ENCODE data around the gene RAB1B. TPM values are rescaled to one million over a fixed set of nuclear protein-coding genes. Genes with fewer than 3 reads are reported as not detected.

RAB1B gene
- total and polyA plus RNA-seq, 4 donors: 40.4 to 83.0 (median 51.3) TPM

DNA sequence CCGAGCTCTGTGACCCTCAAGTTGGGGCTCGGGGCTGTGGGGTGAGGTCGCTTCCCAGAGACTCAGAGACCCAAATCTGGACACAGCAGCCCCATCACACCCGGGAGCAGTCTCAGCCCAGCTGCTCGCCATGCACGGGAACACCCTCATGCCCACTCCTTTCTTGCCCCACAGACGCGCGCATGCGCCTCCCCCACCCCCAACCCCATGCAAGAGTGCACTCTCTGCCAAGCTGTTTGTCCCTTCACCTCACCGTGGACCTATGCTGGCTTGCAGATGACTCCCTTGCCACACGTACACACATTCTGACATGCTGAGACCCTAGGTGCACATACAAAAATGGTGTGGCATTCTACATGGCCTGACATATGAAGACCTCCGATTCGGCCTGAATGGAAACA is 48.9 kb downstream of the RAB1B start:
- Histone ChIP-seq H3K9me3 (ENCODE audit: control insufficient read depth in 4 of 4, low read length in 3 of 4) (no peaks in the 10 kb centered on the region), H3K4me1 (ENCODE audit: control insufficient read depth in 4 of 4, insufficient read depth in 4 of 4, low read length in 3 of 4) (peaks cover 7 to 16% (median 10%) of the 10 kb centered on the region in 4 donors), H3K4me3 (ENCODE audit: low read depth in 1 of 3, low read length in 3 of 3) (no peak overlapping the region), H3K27ac (ENCODE audit: low read depth in 1 of 2, low read length in 2 of 2) (peak overlapping the region; percentile 3 to 73), H3K27me3 (ENCODE audit: control insufficient read depth in 4 of 4, insufficient read depth in 4 of 4, low read length in 3 of 4) (no peaks in the 10 kb centered on the region), H3K9ac (ENCODE audit: low read depth in 1 of 2, low read length in 2 of 2) (no peak overlapping the region), H3K36me3 (ENCODE audit: control insufficient read depth in 4 of 4, insufficient read depth in 3 of 4, low read depth in 1 of 4, low read length in 3 of 4) (no peaks in the 10 kb centered on the region)
- no peak for DNase-seq (ENCODE audit: low spot score)
- no peak for TF ChIP-seq HNF4G (IDR thresholded peaks at IDR 0.05)
- no peak for TF ChIP-seq RXRA (IDR thresholded peaks at IDR 0.05)
- TF ChIP-seq RAD21 (IDR thresholded peaks at IDR 0.05): no peak
- TF ChIP-seq, protein P1, sequence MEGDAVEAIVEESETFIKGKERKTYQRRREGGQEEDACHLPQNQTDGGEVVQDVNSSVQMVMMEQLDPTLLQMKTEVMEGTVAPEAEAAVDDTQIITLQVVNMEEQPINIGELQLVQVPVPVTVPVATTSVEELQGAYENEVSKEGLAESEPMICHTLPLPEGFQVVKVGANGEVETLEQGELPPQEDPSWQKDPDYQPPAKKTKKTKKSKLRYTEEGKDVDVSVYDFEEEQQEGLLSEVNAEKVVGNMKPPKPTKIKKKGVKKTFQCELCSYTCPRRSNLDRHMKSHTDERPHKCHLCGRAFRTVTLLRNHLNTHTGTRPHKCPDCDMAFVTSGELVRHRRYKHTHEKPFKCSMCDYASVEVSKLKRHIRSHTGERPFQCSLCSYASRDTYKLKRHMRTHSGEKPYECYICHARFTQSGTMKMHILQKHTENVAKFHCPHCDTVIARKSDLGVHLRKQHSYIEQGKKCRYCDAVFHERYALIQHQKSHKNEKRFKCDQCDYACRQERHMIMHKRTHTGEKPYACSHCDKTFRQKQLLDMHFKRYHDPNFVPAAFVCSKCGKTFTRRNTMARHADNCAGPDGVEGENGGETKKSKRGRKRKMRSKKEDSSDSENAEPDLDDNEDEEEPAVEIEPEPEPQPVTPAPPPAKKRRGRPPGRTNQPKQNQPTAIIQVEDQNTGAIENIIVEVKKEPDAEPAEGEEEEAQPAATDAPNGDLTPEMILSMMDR (IDR thresholded peaks at IDR 0.05; ENCODE audit: low read depth, low read length, missing input control): no peak
- WGBS: 47% methylated on average over 14 of the region's 14 CpGs

DNA sequence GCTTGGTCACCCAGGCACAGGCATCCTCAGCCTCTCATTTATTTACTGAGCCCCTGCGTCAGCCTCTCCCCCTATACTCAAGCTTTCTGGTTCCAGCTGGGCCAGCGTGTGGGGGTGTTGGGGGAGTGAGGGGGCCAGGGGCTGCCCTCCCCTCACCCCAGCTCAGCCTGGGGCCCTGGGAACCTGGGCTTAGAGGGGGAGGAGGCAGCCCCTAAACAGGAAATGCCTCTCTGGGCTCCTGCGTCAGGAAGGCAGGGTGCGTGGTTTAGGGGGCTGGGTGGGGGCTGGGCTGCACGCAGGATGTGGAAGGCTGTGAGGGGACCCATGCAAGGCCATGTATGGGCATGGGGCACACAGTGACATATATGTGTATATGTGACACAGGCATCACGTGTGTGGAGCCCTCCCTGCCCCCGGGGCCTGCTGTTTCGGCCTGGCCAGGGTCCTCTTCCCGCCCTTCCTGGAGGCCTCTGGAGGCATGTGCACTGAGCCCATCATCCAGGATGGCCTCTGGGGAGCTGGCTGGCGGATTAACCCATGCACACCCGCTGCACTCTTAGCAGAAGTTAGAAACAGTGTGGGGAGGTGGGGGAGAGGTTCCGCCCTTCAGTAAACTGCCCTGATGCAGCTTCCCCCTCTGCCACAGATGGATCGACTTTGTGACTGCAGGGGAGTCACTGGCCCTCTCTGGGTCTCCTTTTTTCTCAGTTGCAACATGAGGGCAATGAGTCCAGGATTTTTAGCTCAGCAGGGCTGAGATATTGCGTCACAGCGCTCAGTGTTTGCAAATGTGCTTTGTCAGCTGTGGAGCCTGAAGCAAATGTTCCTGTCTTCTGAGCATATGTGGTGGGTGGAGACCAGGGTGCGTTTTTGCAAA is 49.5 kb downstream of the RAB1B start:
- H3K9ac ChIP-seq (ENCODE audit: low read depth in 1 of 2, low read length in 2 of 2): no peak overlapping the region
- H3K27me3 ChIP-seq (ENCODE audit: control insufficient read depth in 4 of 4, insufficient read depth in 4 of 4, low read length in 3 of 4): no peaks in the 10 kb centered on the region
- H3K27ac ChIP-seq (ENCODE audit: low read depth in 1 of 2, low read length in 2 of 2): peak overlapping the region; percentile 3 to 73
- no peaks in the 10 kb centered on the region for H3K9me3 ChIP-seq (ENCODE audit: control insufficient read depth in 4 of 4, low read length in 3 of 4)
- H3K4me3 ChIP-seq (ENCODE audit: low read depth in 1 of 3, low read length in 3 of 3): no peak overlapping the region
- no peaks in the 10 kb centered on the region for H3K36me3 ChIP-seq (ENCODE audit: control insufficient read depth in 4 of 4, insufficient read depth in 3 of 4, low read depth in 1 of 4, low read length in 3 of 4)
- no peak for DNase-seq (ENCODE audit: low spot score)
- TF ChIP-seq NR2F2 (IDR thresholded peaks at IDR 0.05) (no peak), RXRA (IDR thresholded peaks at IDR 0.05) (peak; percentile 37 to 38), SP1 (IDR thresholded peaks at IDR 0.05) (peak; percentile 55), HNF4A (conservative IDR thresholded peaks at IDR 0.05) (peak; percentile 72 to 87), TAF1 (conservative IDR thresholded peaks at IDR 0.05) (no peak), GABPA (IDR thresholded peaks at IDR 0.05 in 1 of 2, conservative IDR thresholded peaks at IDR 0.05 in 1 of 2) (no peak), EGR1 (IDR thresholded peaks at IDR 0.05; ENCODE audit: low read depth in 2 of 2) (no peak), HNF4G (IDR thresholded peaks at IDR 0.05) (peak; percentile 27), YY1 (IDR thresholded peaks at IDR 0.05) (no peak), RAD21 (IDR thresholded peaks at IDR 0.05) (peak in 1 of 2 donors; percentile 36)
- TF ChIP-seq, protein P2, sequence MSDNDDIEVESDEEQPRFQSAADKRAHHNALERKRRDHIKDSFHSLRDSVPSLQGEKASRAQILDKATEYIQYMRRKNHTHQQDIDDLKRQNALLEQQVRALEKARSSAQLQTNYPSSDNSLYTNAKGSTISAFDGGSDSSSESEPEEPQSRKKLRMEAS (IDR thresholded peaks at IDR 0.05): no peak
- TF ChIP-seq, protein P3, sequence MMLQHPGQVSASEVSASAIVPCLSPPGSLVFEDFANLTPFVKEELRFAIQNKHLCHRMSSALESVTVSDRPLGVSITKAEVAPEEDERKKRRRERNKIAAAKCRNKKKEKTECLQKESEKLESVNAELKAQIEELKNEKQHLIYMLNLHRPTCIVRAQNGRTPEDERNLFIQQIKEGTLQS (IDR thresholded peaks at IDR 0.05): no peak
- TF ChIP-seq, protein P1 (IDR thresholded peaks at IDR 0.05; ENCODE audit: low read depth, low read length, missing input control): no peak
- TF ChIP-seq, protein P4, sequence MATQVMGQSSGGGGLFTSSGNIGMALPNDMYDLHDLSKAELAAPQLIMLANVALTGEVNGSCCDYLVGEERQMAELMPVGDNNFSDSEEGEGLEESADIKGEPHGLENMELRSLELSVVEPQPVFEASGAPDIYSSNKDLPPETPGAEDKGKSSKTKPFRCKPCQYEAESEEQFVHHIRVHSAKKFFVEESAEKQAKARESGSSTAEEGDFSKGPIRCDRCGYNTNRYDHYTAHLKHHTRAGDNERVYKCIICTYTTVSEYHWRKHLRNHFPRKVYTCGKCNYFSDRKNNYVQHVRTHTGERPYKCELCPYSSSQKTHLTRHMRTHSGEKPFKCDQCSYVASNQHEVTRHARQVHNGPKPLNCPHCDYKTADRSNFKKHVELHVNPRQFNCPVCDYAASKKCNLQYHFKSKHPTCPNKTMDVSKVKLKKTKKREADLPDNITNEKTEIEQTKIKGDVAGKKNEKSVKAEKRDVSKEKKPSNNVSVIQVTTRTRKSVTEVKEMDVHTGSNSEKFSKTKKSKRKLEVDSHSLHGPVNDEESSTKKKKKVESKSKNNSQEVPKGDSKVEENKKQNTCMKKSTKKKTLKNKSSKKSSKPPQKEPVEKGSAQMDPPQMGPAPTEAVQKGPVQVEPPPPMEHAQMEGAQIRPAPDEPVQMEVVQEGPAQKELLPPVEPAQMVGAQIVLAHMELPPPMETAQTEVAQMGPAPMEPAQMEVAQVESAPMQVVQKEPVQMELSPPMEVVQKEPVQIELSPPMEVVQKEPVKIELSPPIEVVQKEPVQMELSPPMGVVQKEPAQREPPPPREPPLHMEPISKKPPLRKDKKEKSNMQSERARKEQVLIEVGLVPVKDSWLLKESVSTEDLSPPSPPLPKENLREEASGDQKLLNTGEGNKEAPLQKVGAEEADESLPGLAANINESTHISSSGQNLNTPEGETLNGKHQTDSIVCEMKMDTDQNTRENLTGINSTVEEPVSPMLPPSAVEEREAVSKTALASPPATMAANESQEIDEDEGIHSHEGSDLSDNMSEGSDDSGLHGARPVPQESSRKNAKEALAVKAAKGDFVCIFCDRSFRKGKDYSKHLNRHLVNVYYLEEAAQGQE (IDR thresholded peaks at IDR 0.05): no peak
- peaks cover 7 to 15% (median 9%) of the 10 kb centered on the region in 4 donors for H3K4me1 ChIP-seq (ENCODE audit: control insufficient read depth in 4 of 4, insufficient read depth in 4 of 4, low read length in 3 of 4)
- 44% methylated on average over 16 of the region's 16 CpGs for WGBS
